Psoas muscle (tissue), 8 donors: ENCODE measurements around the gene FSTL4. TPM values are rescaled to one million over a fixed set of nuclear protein-coding genes. Genes with fewer than 3 reads are reported as not detected.

Experiments
- ATAC-seq, 4 donors: fragments of 200-7000 bp; cut with Tn5 transposase; one replicate each; pipeline ENCODE4 v1.9.1; 2020; ENCODE audit warnings: moderate library complexity in 3 of 4, mild to moderate bottlenecking in 2 of 4
- DNase-seq, 2 donors: peaks; one replicate each; pipeline ENCODE4 v3.0.0-alpha.2; 2020
- H3K27ac ChIP-seq: fragments of 200-600 bp; one replicate; pipeline ENCODE4 v1.8.0; 2022
- H3K27me3 ChIP-seq, 3 donors: fragments of 200-600 bp in 1 of 3; one replicate each; pipeline versions ENCODE4 v1.6.1 to v1.8.0; 2013 to 2022; ENCODE audit warnings: low read length in 2 of 3, mild to moderate bottlenecking in 2 of 3, moderate library complexity in 1 of 3; ENCODE audit not compliant: insufficient read depth in 3 of 3
- H3K36me3 ChIP-seq, 2 donors: fragments of 200-600 bp in 1 of 2; one replicate each; pipeline versions ENCODE4 v1.6.1 to v1.8.0; 2013 to 2022; ENCODE audit warnings: low read depth in 1 of 2, mild to moderate bottlenecking in 1 of 2, moderate library complexity in 1 of 2; ENCODE audit not compliant: insufficient read depth in 1 of 2
- H3K4me1 ChIP-seq: fragments of 200-600 bp; one replicate; pipeline ENCODE4 v1.8.0; 2022
- H3K4me3 ChIP-seq: fragments of 200-600 bp; one replicate; pipeline ENCODE4 v1.8.0; 2022; ENCODE audit warnings: mild to moderate bottlenecking
- H3K9me3 ChIP-seq: fragments of 200-600 bp; one replicate; pipeline ENCODE4 v1.8.0; 2022
- WGBS, 3 donors: extraction: QIAGEN DNeasy Blood & Tissue Kit; methylation state at CpG; one replicate each; pipeline versions ENCODE4 v1.1.6 to v1.1.7; 2013; 5-methylcytosine and 5-hydroxymethylcytosine counted together
- intact Hi-C, 2 donors: fragments of 100-400 bp; cut with DNase I; formaldehyde crosslinking; loops; one replicate each; pipeline versions ENCODE4 v1.11.0 to v1.14.2; 2022
- polyA plus RNA-seq, 3 donors: library from polyadenylated mRNA; stranded (reverse); fragments of 200-250 nt; gene quantifications; one replicate each; pipeline ENCODE4 v1.2.3, GENCODE V29; 2013
- total RNA-seq, 4 donors: library from RNA; stranded (reverse); fragmentation: NEBNext Ultra II Directional in 2 of 4; extraction: Animal tissue kit (Norgen Biotek cat#: 25700) in 2 of 4; gene quantifications; one replicate each; pipeline versions ENCODE4 v1.2.1 to v1.2.4, GENCODE V29; 2021 to 2023
- TF ChIP-seq, protein P1 (sequence below): fragments of 200-600 bp; IDR thresholded peaks from one replicate; pipeline ENCODE4 v1.8.0; 2022; ENCODE audit warnings: antibody characterized with exemption
- donor health status: healthy with polysubstance abuse.
- donor health status: DM: no; HTN: no; CAD: no; lungs with moderate emphysema.
- donor health status: Bipolar disorder and iron deficiency.
- donor health status: healthy.
- donor health status: DM: yes; HTN: yes; CAD: no.
- donor health status: DM: no; HTN: no; CAD: no.
- donor health status: DM: no; HTN: no; CAD: no.
- donor health status: DM: yes; HTN: yes; CAD: no.

The FSTL4 gene
- total and polyA plus RNA-seq, 7 donors, result 0.07 to 0.81 (median 0.24) TPM

- H3K27ac ChIP-seq, result peak overlapping the region; percentile 78
- intact Hi-C loops, result no loop called here
- ATAC-seq, result no peak
- TF ChIP-seq, protein P1, sequence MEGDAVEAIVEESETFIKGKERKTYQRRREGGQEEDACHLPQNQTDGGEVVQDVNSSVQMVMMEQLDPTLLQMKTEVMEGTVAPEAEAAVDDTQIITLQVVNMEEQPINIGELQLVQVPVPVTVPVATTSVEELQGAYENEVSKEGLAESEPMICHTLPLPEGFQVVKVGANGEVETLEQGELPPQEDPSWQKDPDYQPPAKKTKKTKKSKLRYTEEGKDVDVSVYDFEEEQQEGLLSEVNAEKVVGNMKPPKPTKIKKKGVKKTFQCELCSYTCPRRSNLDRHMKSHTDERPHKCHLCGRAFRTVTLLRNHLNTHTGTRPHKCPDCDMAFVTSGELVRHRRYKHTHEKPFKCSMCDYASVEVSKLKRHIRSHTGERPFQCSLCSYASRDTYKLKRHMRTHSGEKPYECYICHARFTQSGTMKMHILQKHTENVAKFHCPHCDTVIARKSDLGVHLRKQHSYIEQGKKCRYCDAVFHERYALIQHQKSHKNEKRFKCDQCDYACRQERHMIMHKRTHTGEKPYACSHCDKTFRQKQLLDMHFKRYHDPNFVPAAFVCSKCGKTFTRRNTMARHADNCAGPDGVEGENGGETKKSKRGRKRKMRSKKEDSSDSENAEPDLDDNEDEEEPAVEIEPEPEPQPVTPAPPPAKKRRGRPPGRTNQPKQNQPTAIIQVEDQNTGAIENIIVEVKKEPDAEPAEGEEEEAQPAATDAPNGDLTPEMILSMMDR, result no peak
- WGBS, 3 donors, result 87 to 96% (median 89%) methylated on average over 7 of the region's 7 CpGs
- no peaks in the 10 kb centered on the region for H3K36me3 ChIP-seq
- peaks cover 40% of the 10 kb centered on the region for H3K4me1 ChIP-seq
- no peak overlapping the region for H3K4me3 ChIP-seq
- H3K27me3 ChIP-seq, result no peaks in the 10 kb centered on the region
- no peaks in the 10 kb centered on the region for H3K9me3 ChIP-seq
- no peak for DNase-seq
These were observed 336.7 kb downstream of the FSTL4 start for GRCh38 chr5:133275631-133276030.

DNA sequence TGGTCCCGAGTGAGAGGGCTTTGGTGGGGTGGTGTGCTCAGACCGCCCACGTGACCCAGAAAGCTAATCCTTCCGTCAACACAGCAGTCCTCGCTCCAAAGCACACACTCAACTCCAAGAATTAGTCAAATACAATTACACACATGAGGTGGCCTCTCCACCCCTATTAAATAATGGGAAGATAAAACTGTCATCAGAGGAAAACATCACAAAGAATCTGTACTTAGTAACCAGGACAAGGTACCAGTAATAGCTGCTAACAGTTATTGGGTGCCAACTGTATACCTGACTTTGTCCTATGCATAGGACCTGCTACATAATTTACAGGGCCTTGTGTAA lies 337.8 kb downstream of the FSTL4 start:
- DNase-seq (no peak), ATAC-seq (peak; percentile 56 to 69 (median 66))
- intact Hi-C loops, result no loop called here
- no peak overlapping the region for H3K4me3 ChIP-seq
- H3K4me1 ChIP-seq, result peaks cover 40% of the 10 kb centered on the region
- no peaks in the 10 kb centered on the region for H3K27me3 ChIP-seq
- 24 to 58% (median 36%) methylated on average over 5 of the region's 5 CpGs for WGBS, 3 donors
- H3K9me3 ChIP-seq, result no peaks in the 10 kb centered on the region
- H3K27ac ChIP-seq, result peak overlapping the region; percentile 78
- H3K36me3 ChIP-seq, result no peaks in the 10 kb centered on the region
- TF ChIP-seq, protein P1, result no peak

DNA sequence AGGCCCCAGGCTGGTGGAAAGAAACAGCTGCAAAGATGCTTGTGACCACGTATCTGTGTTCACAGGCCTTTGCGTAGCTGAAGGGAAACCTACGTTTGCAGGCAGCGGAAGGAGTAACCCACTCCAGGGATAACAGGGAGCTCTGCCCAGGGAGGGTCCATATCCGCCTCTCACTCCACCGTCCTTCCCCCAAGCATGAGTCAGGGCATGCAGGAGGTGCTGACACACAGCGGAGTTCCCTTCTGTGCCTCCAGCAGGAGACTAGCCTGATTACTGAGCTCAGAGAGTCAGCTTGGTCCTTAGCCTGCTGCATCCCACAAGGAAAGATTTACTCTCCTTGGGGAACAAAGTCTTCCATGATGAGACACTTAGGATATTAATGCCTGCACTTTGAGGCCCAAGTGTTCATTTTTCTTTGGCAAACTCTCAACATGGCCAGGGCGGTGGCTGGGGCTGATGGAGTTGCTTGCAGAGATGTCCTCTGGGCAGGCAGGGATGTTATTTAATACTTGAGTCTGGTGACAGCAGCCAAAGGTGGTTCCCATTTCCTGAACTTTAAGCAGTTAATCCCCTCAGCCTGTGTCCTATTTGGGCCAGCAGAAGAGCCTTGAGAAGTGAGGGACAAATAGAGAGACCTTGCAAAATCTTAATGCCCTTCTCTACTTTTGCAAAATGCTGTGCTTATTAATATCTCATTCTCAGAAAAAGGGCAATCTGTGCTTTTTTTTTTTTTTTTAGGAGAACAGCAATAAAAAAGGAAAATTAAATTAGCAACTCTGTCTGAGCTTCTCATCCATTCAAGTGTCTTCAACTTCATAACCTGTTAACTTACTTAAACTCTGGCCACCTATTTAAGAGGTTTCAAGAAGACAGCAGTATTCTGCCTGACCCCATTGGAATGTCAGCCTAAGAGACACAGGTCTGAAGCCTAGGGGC lies 338.4 kb downstream of the FSTL4 start:
- peak; percentile 73 to 88 (median 86) for ATAC-seq
- Histone ChIP-seq H3K4me1 (peaks cover 40% of the 10 kb centered on the region), H3K27ac (peak overlapping the region; percentile 78), H3K27me3 (no peaks in the 10 kb centered on the region), H3K36me3 (no peaks in the 10 kb centered on the region), H3K4me3 (no peak overlapping the region), H3K9me3 (no peaks in the 10 kb centered on the region)
- peak; percentile 34 to 69 for DNase-seq
- intact Hi-C loops, result no loop called here
- WGBS, 3 donors, result 25 to 54% (median 33%) methylated on average over 8 of the region's 8 CpGs
- TF ChIP-seq, protein P1, result no peak

DNA sequence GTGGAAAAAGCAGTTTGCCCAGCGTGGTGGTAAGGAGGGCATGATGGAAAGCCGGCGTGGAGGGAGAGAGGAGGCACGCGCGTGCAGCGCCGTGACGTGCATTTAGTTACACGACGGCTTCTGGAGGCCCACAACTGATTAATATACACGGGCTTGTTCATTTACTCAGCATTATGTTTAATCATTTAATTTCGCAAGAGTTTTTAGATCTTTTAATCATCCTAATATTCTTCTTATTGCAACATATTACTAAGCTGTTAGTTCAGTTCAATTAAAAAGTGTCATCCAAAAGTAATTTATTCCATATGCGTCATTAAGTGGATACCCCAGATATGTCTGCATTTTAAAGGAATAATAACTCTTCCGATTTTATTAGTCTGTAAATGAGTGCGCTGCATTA lies 340.0 kb downstream of the FSTL4 start:
- Histone ChIP-seq H3K36me3 (no peaks in the 10 kb centered on the region), H3K27ac (no peak overlapping the region), H3K4me3 (no peak overlapping the region), H3K9me3 (no peaks in the 10 kb centered on the region), H3K27me3 (no peaks in the 10 kb centered on the region), H3K4me1 (peaks cover 40% of the 10 kb centered on the region)
- intact Hi-C loops, result no loop called here
- DNase-seq, result no peak
- no peak for ATAC-seq
- TF ChIP-seq, protein P1, result no peak
- 91 to 98% (median 96%) methylated on average over 16 of the region's 16 CpGs for WGBS, 3 donors
